GM12801 (cell line): ENCODE measurements around the gene MICALL1.

Experiments
- TF ChIP-seq, protein P1 (sequence below): IDR thresholded peaks from one replicate; pipeline ENCODE4 v1.5.1; 2011; ENCODE audit warnings: control low read depth; ENCODE audit not compliant: insufficient read length; ENCODE audit errors: extremely low read depth

MICALL1 gene

DNA sequence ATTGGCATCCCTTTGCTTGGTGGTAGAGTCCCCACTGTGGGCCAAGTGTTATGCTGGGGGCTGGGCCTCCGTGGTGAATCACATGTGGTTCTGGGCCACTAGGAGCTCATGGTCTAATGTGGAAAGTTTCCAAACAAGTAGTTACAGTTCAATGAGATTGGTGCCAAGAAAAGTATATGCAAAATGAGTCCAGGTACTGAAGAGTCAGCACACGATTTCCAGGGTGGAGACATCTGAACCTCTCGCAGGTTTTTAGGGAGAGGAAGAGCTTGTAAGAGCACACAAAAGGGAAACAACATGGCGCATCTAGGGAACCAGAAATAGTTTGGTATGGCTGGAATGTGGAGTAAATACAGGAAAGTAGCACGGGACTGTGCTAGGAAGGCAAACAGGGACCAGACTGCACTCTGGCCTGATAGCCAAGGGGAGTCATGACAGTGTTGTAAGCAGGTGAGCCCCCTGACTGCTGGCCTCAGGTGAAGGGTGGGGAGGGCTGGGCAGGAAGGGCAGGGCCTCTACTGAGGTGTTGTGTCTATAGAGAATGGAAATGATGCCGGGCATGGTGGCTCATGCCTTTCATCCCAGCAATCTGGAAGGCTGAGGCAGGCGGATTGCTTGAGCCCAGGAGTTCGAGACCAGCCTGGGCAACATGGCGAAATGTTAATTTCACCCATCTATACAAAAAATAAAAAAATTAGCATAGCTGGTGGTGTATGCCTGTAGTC is 60.0 kb downstream of the MICALL1 start:
- TF ChIP-seq, protein P1, sequence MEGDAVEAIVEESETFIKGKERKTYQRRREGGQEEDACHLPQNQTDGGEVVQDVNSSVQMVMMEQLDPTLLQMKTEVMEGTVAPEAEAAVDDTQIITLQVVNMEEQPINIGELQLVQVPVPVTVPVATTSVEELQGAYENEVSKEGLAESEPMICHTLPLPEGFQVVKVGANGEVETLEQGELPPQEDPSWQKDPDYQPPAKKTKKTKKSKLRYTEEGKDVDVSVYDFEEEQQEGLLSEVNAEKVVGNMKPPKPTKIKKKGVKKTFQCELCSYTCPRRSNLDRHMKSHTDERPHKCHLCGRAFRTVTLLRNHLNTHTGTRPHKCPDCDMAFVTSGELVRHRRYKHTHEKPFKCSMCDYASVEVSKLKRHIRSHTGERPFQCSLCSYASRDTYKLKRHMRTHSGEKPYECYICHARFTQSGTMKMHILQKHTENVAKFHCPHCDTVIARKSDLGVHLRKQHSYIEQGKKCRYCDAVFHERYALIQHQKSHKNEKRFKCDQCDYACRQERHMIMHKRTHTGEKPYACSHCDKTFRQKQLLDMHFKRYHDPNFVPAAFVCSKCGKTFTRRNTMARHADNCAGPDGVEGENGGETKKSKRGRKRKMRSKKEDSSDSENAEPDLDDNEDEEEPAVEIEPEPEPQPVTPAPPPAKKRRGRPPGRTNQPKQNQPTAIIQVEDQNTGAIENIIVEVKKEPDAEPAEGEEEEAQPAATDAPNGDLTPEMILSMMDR: no peak

DNA sequence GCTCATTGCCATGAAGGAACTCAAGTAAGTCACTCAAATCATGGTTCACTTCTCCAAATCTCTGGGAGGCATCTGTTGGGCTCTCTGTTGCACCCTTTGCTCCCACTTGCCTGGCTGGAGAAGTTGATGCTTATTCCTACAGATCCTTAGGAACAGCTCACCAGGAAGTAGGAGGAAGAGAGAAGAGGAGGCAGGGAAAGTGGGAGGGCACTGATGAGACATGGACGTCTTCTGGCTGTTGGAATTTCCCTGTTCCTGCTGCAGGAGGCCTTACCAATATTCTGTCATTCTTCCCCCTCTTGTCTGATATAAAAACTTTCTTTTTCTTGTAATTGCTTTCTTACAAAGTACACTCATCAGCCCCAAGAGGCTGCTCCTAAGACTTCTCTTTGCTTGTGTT is 61.0 kb downstream of the MICALL1 start:
- TF ChIP-seq, protein P1: no peak

DNA sequence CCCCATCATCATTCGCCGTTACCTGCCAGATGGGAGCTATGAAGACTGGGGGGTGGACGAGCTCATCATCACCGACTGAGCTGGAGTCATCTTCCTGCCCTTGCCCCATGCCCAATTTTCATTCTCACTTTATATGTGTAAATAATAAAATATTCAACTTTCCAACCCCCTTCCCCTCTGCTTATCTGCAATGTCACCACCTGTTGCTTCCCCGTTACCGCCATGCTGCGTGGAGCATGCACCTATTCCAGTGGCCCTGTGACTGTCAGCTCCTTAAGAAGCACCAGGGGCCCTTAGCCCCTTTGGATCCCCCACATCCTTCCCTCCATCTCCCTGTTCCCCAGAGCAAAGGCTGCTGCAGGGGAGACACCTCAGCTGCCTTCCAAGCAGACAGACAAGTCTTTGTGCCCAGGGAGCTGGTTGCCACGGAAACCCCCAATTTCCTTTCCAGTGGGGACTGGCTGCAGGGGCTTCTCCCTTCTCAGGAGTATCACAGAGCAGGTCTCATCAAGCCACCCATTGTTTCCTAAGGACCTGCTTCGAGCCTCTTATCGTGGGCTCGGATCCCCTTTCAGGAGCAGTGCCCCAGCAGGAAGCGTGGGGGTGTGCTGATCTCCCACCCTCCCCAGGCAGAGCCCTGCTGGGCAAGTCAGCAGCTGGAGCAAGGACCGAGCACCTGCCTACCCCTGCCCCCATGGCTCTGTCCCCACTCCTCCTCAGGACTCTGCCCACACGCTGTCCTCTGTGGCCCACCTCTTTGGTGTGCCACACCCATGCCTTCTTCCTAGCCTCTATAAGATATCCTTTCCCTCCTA is 61.7 kb downstream of the MICALL1 start:
- TF ChIP-seq, protein P1: no peak

DNA sequence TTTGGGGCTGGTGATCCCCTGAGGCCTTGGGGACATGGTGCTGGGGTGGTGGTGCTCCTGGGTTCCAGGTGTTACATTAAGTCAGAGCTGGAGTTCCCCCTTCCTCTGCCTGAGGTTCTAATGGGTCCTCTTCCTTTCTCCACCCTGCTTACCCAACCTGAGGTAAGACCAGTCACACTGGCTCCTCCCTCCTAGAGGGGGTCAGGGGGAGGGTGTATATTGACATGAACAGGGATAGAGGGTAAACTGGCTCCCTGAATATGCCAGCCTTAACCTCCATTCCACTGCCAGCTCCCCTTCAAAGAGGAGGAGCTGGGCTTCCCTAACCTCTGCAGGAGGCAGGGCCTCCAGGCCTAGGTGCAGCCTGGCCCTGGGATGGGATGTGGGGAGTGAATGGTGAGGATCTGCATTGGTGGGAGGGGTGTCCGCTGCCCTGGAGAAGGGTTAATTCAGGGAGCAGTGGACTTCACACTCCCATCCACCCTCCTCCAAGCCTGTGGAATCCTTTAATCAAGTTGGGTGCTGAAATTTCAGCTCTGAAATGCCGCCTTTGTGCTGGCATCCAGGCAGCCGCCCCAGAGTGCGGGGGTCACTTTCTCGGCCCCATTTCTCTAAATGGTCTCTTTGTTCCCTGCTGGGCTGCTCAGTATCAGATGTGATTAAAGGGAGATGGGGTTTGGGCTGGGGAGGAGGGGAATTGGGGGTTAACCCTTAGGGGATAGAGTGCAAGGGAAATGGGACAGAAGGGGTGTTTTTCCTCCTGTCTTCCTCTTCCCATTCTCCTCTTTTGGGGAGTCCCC is 62.6 kb downstream of the MICALL1 start:
- TF ChIP-seq, protein P1: no peak

DNA sequence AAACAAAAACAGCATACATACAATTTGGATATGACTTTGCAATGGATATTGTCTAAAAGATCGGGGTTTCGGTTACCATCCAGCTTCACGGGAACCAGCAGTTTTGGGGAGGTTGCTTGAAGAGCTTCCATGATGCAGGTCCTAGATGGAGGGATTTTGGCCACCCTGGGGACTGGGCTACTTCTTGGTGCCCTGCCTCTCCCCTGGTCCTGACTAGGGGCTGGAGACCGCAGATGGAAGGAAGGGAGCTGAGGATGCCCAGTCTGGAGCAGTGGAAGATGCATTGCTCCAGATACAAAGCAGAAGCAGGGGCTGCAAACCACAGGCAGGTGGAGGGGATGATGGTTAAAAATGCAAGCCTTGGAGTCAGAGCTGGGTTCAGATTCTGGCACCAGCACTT is 64.8 kb downstream of the MICALL1 start:
- TF ChIP-seq, protein P1: no peak

DNA sequence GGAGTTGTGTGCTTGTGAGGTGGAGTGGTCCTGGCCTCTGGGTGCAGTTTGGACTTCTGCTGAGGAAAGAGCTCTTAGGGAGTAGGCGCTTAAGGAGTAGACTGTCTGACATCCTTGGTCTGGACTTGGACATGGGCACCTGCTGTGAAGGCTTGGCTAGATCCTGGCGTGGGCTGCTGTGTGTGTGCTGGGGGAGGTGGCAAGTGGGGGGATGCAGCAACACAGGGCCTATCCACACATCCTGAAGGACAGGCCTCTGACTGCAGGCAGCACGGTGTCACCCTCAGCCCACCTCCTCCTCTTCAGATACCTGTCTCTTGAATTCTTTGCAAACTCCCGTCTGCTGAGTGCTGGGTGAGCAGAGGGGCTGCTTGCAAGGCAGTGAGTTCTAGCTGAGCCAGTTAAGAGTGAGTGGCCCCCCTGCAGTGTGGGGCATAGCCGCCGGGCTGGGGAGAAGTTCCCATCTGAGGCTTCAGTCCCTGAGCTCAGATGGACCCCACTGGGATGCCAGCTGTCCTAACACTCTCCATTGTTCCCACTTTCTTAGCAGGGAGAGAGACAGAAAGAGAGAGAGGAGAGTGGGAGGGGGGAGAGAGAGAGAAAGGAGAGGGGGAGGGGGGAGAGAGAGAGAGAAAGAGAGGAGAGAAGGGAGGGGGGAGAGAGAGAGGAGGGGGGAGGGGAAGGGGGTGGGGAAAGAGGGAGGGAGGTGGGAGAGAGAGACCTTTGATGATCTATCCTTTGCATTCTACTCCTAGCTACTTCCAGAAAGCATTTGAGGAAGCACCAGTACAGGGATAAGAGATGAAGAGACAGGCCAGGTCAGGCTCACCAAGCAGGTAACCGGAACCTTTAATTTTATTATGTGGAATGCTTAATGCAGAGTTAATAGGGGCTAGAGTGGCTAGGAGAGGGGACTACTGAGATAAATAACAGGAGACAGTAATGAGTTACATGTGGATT is 65.7 kb downstream of the MICALL1 start:
- TF ChIP-seq, protein P1: no peak
